PC-3 (cell line): ENCODE measurements around the gene NPAS1. TPM values are rescaled to one million over a fixed set of nuclear protein-coding genes. Genes with fewer than 3 reads are reported as not detected.

Experiments
- ATAC-seq: fragments of 200-7000 bp; cut with Tn5 transposase; 2 replicates; pipeline ENCODE4 v1.9.1; 2020; ENCODE audit warnings: mild to moderate bottlenecking, moderate library complexity
- BruUV-seq: library from RNA; stranded (reverse); fragments of 400-500 nt; replicated peaks from 2 replicates; lab custom pipeline; 2021; lab: Mats Ljungman, UMichigan
- CTCF ChIA-PET: fragments of 300-600 bp; sonication (Branson Sonifier 250); formaldehyde crosslinking; loops from one replicate; lab custom pipeline; 2022; ENCODE audit warnings: antibody characterized with exemption; lab: Charles Lee
- POLR2A ChIA-PET: fragments of 300-600 bp; sonication (Branson Sonifier 250); formaldehyde crosslinking; loops from one replicate; lab custom pipeline; 2022; ENCODE audit warnings: antibody characterized with exemption; ENCODE audit not compliant: unreplicated experiment; lab: Charles Lee
- DNase-seq: peaks from one replicate; pipeline ENCODE4 v3.0.0-alpha.2; 2015
- H2AFZ ChIP-seq: fragments of 300-600 bp; sonication (generic); 2 replicates; pipeline ENCODE4 v1.6.0; 2016; ENCODE audit warnings: antibody characterized with exemption, low read length
- H3F3A ChIP-seq: fragments of 300-600 bp; sonication (generic); one replicate; pipeline ENCODE4 v1.6.0; 2017; ENCODE audit warnings: antibody characterized with exemption, low read length, control low read depth, mild to moderate bottlenecking; ENCODE audit not compliant: unreplicated experiment
- H3K27ac ChIP-seq: fragments of 300-600 bp; sonication (generic); 2 replicates; pipeline ENCODE4 v1.5.1; 2016; ENCODE audit warnings: mild to moderate bottlenecking, low read length
- H3K27me3 ChIP-seq: fragments of 300-600 bp; sonication (generic); 2 replicates; pipeline ENCODE4 v1.6.1; 2016; ENCODE audit warnings: low read length, mixed read lengths
- H3K36me3 ChIP-seq: fragments of 300-600 bp; sonication (generic); 2 replicates; pipeline ENCODE4 v1.6.1; 2016; ENCODE audit warnings: low read depth, mixed run types, low read length, mixed read lengths
- H3K4me1 ChIP-seq: fragments of 300-600 bp; sonication (generic); 2 replicates; pipeline ENCODE4 v1.5.1; 2016; ENCODE audit warnings: low read length; ENCODE audit not compliant: insufficient read depth
- H3K4me2 ChIP-seq: fragments of 300-600 bp; sonication (generic); 2 replicates; pipeline ENCODE4 v1.6.0; 2016; ENCODE audit warnings: low read length
- H3K4me3 ChIP-seq: fragments of 300-600 bp; sonication (generic); 2 replicates; pipeline ENCODE4 v1.5.1; 2016; ENCODE audit warnings: mild to moderate bottlenecking, low read length, mixed read lengths
- H3K79me2 ChIP-seq: fragments of 300-600 bp; sonication (generic); 2 replicates; pipeline ENCODE4 v1.6.1; 2017; ENCODE audit warnings: low read length, mixed read lengths
- H3K9ac ChIP-seq: fragments of 300-600 bp; sonication (generic); 2 replicates; pipeline ENCODE4 v1.6.0; 2016; ENCODE audit warnings: mild to moderate bottlenecking, low read length
- H3K9me2 ChIP-seq: fragments of 300-600 bp; sonication (generic); replicated peaks from 2 replicates; pipeline ENCODE4 v1.6.1; 2016; ENCODE audit warnings: mixed run types, low read length, mixed read lengths
- H3K9me3 ChIP-seq: fragments of 300-600 bp; sonication (generic); 2 replicates; pipeline ENCODE4 v1.6.1; 2016; ENCODE audit warnings: low read length, mixed read lengths
- H4K20me1 ChIP-seq: fragments of 300-600 bp; sonication (generic); 2 replicates; pipeline ENCODE4 v1.6.1; 2016; ENCODE audit warnings: low read length, mixed read lengths
- EZH2 ChIP-seq: fragments of 300-600 bp; sonication (generic); IDR thresholded peaks from one replicate; pipeline ENCODE4 v1.6.1; 2017; ENCODE audit warnings: antibody characterized with exemption, mild to moderate bottlenecking, low read length; ENCODE audit not compliant: unreplicated experiment
- EZH2phosphoT487 ChIP-seq: fragments of 300-600 bp; sonication (generic); IDR thresholded peaks from 2 replicates; pipeline ENCODE4 v1.6.1; 2018; ENCODE audit warnings: mild to moderate bottlenecking, antibody characterized with exemption, low read length, borderline replicate concordance
- intact Hi-C: fragments of 100-400 bp; cut with micrococcal nuclease; formaldehyde crosslinking; loops from 2 replicates; pipeline ENCODE4 v1.9.0; 2023
- total RNA-seq: library from RNA; depleted of rRNA; stranded (reverse); fragments of >200 nt; gene quantifications from 2 replicates; pipeline ENCODE4 v1.2.3, GENCODE V29; 2014
- TF ChIP-seq, protein P1 (sequence below): fragments of 300-600 bp; sonication (generic); conservative IDR thresholded peaks from 2 replicates; pipeline ENCODE4 v1.5.1; 2017; ENCODE audit warnings: antibody characterized with exemption, low read depth, mild to moderate bottlenecking, low read length

Gene NPAS1
- total RNA-seq, 1 experiment from 2014 or later, result 1.6 TPM

- ChIA-PET POLR2A (no interaction called here), CTCF (no interaction called here)
- no peaks in the 10 kb centered on the region for H3K9me3 ChIP-seq
- H3K9ac ChIP-seq, result no peak overlapping the region
- TF ChIP-seq EZH2phosphoT487 (no peak), EZH2 (no peak)
- TF ChIP-seq, protein P1, sequence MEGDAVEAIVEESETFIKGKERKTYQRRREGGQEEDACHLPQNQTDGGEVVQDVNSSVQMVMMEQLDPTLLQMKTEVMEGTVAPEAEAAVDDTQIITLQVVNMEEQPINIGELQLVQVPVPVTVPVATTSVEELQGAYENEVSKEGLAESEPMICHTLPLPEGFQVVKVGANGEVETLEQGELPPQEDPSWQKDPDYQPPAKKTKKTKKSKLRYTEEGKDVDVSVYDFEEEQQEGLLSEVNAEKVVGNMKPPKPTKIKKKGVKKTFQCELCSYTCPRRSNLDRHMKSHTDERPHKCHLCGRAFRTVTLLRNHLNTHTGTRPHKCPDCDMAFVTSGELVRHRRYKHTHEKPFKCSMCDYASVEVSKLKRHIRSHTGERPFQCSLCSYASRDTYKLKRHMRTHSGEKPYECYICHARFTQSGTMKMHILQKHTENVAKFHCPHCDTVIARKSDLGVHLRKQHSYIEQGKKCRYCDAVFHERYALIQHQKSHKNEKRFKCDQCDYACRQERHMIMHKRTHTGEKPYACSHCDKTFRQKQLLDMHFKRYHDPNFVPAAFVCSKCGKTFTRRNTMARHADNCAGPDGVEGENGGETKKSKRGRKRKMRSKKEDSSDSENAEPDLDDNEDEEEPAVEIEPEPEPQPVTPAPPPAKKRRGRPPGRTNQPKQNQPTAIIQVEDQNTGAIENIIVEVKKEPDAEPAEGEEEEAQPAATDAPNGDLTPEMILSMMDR, result no peak
- no peaks in the 10 kb centered on the region for H3K79me2 ChIP-seq
- H3K36me3 ChIP-seq, result no peaks in the 10 kb centered on the region; the same call in 1 of the 2 replicates
- H3K4me1 ChIP-seq, result no peaks in the 10 kb centered on the region
- DNase-seq (no peak), ATAC-seq (no peak)
- no peak overlapping the region for H3K4me2 ChIP-seq
- H3F3A ChIP-seq, result no peaks in the 10 kb centered on the region
- H3K27me3 ChIP-seq, result no peaks in the 10 kb centered on the region
- no TSS peak for BruUV-seq
- intact Hi-C loops, result no loop called here
- H3K4me3 ChIP-seq, result no peak overlapping the region
- H2AFZ ChIP-seq, result no peak overlapping the region
- no peak overlapping the region for H3K27ac ChIP-seq
- H3K9me2 ChIP-seq, result no peaks in the 10 kb centered on the region
- no peaks in the 10 kb centered on the region for H4K20me1 ChIP-seq
Measured at GRCh38 chr19:47063874-47064273, 44.2 kb downstream of the NPAS1 start.

DNA sequence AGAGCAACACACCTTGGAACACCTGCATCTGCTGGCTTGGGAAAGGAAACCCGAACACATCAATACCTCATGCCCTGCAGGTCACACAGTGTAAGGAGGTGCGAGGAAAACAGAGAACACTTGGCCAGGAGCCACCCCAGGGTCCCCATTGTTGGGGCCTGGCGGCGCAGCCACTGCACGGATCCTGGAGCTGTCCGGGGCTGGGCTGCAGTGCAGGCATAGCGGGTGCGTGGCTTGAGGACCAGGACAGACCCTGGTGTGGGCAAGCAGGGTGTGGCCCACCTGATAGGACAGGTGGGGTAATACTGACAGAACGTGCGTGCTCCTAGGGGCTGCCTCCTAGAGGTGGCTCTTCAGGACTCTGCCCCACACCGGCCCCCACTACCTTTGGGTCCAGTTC is 45.6 kb downstream of the NPAS1 start:
- no peak overlapping the region for H3K27ac ChIP-seq

More for the DNA sequence above, 45.6 kb downstream of the NPAS1 start:
- TF ChIP-seq, protein P1, result no peak
- TF ChIP-seq EZH2, result no peak
- TF ChIP-seq EZH2phosphoT487, result no peak
- H3K4me1 ChIP-seq, result no peaks in the 10 kb centered on the region
- no peaks in the 10 kb centered on the region for H3K79me2 ChIP-seq
- H3F3A ChIP-seq, result no peaks in the 10 kb centered on the region
- H3K9me2 ChIP-seq, result no peaks in the 10 kb centered on the region
- H3K9me3 ChIP-seq, result no peaks in the 10 kb centered on the region
- no peak overlapping the region for H2AFZ ChIP-seq
- no peak overlapping the region for H3K4me3 ChIP-seq
- ATAC-seq (no peak), DNase-seq (no peak)
- H3K9ac ChIP-seq, result no peak overlapping the region
- ChIA-PET CTCF (no interaction called here), POLR2A (no interaction called here)
- H3K27me3 ChIP-seq, result no peaks in the 10 kb centered on the region
- no peaks in the 10 kb centered on the region; the same call in 1 of the 2 replicates for H3K36me3 ChIP-seq
- H4K20me1 ChIP-seq, result no peaks in the 10 kb centered on the region
- no TSS peak for BruUV-seq
- H3K4me2 ChIP-seq, result no peak overlapping the region
- intact Hi-C loops, result no loop called here
